ENCODE data around the gene FSCN2.
A peak's percentile ranks its signal among the peaks of the same experiment; 100 is the strongest.

The FSCN2 gene

GRCh38 chr17:81487487-81488275, 40.5 kb upstream of the FSCN2 start:
- ATAC-seq: peak; percentile 84
- TF ChIP-seq ESRRG (CRISPR knock-in tag; IDR thresholded peaks at IDR 0.05) (no peak), PPARA (CRISPR knock-in tag; IDR thresholded peaks at IDR 0.05; ENCODE audit: borderline replicate concordance) (no peak)

GRCh38 chr17:81488276-81488860, 39.8 kb upstream of the FSCN2 start:
- ATAC-seq: no peak; the same call in 2 of the 3 replicates
- TF ChIP-seq OSR1 (CRISPR knock-in tag; IDR thresholded peaks at IDR 0.05) (no peak), ZNF70 (CRISPR knock-in tag; IDR thresholded peaks at IDR 0.05) (no peak), CREB5 (CRISPR knock-in tag; IDR thresholded peaks at IDR 0.05; ENCODE audit: low read depth) (no peak), BACH2 (CRISPR knock-in tag; IDR thresholded peaks at IDR 0.05; ENCODE audit: borderline replicate concordance) (no peak), TCF4 (CRISPR knock-in tag; IDR thresholded peaks at IDR 0.05; ENCODE audit: borderline replicate concordance) (no peak), SNAI2 (CRISPR knock-in tag; IDR thresholded peaks at IDR 0.05) (no peak)

- ATAC-seq: no peak
- TF ChIP-seq POU6F1 (CRISPR knock-in tag; IDR thresholded peaks at IDR 0.05; ENCODE audit: borderline replicate concordance, low read depth) (no peak), CREB5 (CRISPR knock-in tag; IDR thresholded peaks at IDR 0.05; ENCODE audit: low read depth) (no peak), RARB (CRISPR knock-in tag; IDR thresholded peaks at IDR 0.05) (no peak), ZNF8 (CRISPR knock-in tag; IDR thresholded peaks at IDR 0.05) (no peak), BACH2 (CRISPR knock-in tag; IDR thresholded peaks at IDR 0.05; ENCODE audit: borderline replicate concordance) (no peak), ESRRG (CRISPR knock-in tag; IDR thresholded peaks at IDR 0.05) (no peak), ZC3H10 (CRISPR knock-in tag; IDR thresholded peaks at IDR 0.05) (no peak)
Observed at GRCh38 chr17:81489012-81489997, 38.9 kb upstream of the FSCN2 start.

GRCh38 chr17:81489998-81490992, 37.9 kb upstream of the FSCN2 start:
- TF ChIP-seq ESRRG (CRISPR knock-in tag; IDR thresholded peaks at IDR 0.05): no peak
- TF ChIP-seq, protein P1, sequence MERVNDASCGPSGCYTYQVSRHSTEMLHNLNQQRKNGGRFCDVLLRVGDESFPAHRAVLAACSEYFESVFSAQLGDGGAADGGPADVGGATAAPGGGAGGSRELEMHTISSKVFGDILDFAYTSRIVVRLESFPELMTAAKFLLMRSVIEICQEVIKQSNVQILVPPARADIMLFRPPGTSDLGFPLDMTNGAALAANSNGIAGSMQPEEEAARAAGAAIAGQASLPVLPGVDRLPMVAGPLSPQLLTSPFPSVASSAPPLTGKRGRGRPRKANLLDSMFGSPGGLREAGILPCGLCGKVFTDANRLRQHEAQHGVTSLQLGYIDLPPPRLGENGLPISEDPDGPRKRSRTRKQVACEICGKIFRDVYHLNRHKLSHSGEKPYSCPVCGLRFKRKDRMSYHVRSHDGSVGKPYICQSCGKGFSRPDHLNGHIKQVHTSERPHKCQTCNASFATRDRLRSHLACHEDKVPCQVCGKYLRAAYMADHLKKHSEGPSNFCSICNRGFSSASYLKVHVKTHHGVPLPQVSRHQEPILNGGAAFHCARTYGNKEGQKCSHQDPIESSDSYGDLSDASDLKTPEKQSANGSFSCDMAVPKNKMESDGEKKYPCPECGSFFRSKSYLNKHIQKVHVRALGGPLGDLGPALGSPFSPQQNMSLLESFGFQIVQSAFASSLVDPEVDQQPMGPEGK (CRISPR knock-in tag; IDR thresholded peaks at IDR 0.05; ENCODE audit: borderline replicate concordance): no peak
- no peak for TF ChIP-seq ARNTL (CRISPR knock-in tag; IDR thresholded peaks at IDR 0.05; ENCODE audit: borderline replicate concordance, low read depth)
- no peak for TF ChIP-seq SNAI2 (CRISPR knock-in tag; IDR thresholded peaks at IDR 0.05)
- TF ChIP-seq ZNF70 (CRISPR knock-in tag; IDR thresholded peaks at IDR 0.05): no peak
- TF ChIP-seq TCF4 (CRISPR knock-in tag; IDR thresholded peaks at IDR 0.05; ENCODE audit: borderline replicate concordance): no peak
- no peak for TF ChIP-seq CSRNP3 (CRISPR knock-in tag; IDR thresholded peaks at IDR 0.05)
- TF ChIP-seq TOX (CRISPR knock-in tag; IDR thresholded peaks at IDR 0.05; ENCODE audit: borderline replicate concordance): no peak
- no peak for ATAC-seq
